WTC11 (cell line): ENCODE measurements around the gene ENO1.

Source experiments
- CTCF ChIP-seq: fragments of 200-600 bp; IDR thresholded peaks from 2 replicates; pipeline ENCODE4 v1.8.0; 2022; ENCODE audit warnings: antibody characterized with exemption
- PRDM15 ChIP-seq: sonication (generic); formaldehyde crosslinking; IDR thresholded peaks from 2 replicates; pipeline ENCODE4 v1.8.0; 2022; ENCODE audit warnings: missing genetic modification reagents
- SMAD3 ChIP-seq: sonication (generic); formaldehyde crosslinking; IDR thresholded peaks from 2 replicates; pipeline ENCODE4 v1.8.0; 2022; ENCODE audit warnings: missing genetic modification reagents, mild to moderate bottlenecking, borderline replicate concordance
- USF1 ChIP-seq: sonication (generic); formaldehyde crosslinking; IDR thresholded peaks from 2 replicates; pipeline ENCODE4 v1.8.0; 2022; ENCODE audit warnings: mild to moderate bottlenecking, missing genetic modification reagents

GRCh38 chr1:8863138-8863537 is 15.3 kb downstream of the ENO1 start:
- no peak for TF ChIP-seq CTCF
- TF ChIP-seq PRDM15 = no peak
- no peak for TF ChIP-seq SMAD3 (CRISPR knock-in tag)
- no peak for TF ChIP-seq USF1
